ENCODE measurements around the gene S100A7. TPM values are rescaled to one million over a fixed set of nuclear protein-coding genes. Genes with fewer than 3 reads are reported as not detected.

The S100A7 gene
- total and polyA plus RNA-seq, 8 donors: not detected

DNA sequence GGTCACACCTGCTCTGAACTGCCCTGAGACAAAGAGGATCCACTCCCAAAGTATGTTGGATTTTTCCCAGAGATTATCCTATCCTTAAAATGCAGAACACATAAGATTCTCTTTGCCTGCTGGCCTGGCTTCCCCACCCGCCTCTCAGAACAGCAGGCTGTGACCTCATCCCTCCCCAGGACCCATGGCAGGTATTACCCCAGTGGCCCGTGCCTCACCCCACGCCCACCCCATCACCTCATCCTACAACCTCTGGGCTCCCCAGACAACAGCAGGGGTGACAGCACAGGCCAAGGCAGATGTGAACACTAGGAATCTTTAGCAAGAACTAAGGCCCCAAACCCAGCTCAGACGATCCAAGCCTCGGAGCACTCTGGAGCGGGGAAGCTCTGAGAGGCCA lies 35.1 kb upstream of the S100A7 start:
- Histone ChIP-seq H3K9me3 (no peaks in the 10 kb centered on the region), H3K27me3 (no peaks in the 10 kb centered on the region), H3K27ac (no peak overlapping the region), H3K36me3 (no peaks in the 10 kb centered on the region), H3K4me1 (no peaks in the 10 kb centered on the region), H3K4me3 (no peak overlapping the region)
- no peak for ATAC-seq
- DNase-seq: no peak
- intact Hi-C loops (cut with DNase I): loop anchor here in 1 of 2 donors (2.0 kb wide), 1 partner anchor 139 kb away; the partner anchor contains the start of gene S100A9
- TF ChIP-seq, protein P1, sequence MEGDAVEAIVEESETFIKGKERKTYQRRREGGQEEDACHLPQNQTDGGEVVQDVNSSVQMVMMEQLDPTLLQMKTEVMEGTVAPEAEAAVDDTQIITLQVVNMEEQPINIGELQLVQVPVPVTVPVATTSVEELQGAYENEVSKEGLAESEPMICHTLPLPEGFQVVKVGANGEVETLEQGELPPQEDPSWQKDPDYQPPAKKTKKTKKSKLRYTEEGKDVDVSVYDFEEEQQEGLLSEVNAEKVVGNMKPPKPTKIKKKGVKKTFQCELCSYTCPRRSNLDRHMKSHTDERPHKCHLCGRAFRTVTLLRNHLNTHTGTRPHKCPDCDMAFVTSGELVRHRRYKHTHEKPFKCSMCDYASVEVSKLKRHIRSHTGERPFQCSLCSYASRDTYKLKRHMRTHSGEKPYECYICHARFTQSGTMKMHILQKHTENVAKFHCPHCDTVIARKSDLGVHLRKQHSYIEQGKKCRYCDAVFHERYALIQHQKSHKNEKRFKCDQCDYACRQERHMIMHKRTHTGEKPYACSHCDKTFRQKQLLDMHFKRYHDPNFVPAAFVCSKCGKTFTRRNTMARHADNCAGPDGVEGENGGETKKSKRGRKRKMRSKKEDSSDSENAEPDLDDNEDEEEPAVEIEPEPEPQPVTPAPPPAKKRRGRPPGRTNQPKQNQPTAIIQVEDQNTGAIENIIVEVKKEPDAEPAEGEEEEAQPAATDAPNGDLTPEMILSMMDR (IDR thresholded peaks at IDR 0.05): no peak

DNA sequence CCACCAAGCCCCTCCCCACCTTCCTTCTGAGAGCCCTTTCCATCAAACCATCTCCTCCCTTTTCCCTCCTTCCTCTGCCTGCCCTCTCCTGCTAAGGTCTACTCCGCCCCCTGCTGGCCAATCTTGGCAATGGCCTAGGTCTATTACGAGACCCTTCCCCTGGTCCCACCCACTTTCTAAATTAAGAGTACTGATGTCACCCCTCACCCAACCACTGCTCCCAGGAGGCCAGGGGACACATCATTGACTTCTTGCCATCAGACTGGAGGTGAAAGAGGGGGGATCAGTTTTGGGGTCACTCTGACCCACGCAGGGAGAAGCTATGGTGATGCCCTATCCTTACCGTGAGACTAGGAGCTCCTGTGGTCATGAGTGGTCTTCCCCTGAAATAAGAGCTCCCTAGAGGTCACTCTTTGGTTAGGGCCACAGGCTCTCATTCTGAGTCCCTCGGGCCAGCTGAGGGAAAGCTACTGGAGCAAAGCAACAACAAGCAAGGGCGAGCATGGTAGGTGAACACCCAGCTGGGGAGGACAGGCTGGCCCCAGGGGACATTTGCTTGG lies 34.6 kb upstream of the S100A7 start:
- H3K27me3 ChIP-seq: no peaks in the 10 kb centered on the region
- ATAC-seq (peak; percentile 83), DNase-seq (peak; percentile 57 to 92 (median 72))
- intact Hi-C loops (cut with DNase I): loop anchor here in 1 of 2 donors (2.0 kb wide), 1 partner anchor 138 kb away; the partner anchor contains the start of gene S100A9
- no peaks in the 10 kb centered on the region for H3K4me1 ChIP-seq
- no peaks in the 10 kb centered on the region for H3K9me3 ChIP-seq
- H3K36me3 ChIP-seq: no peaks in the 10 kb centered on the region
- H3K4me3 ChIP-seq: no peak overlapping the region
- H3K27ac ChIP-seq: no peak overlapping the region
- TF ChIP-seq, protein P1 (IDR thresholded peaks at IDR 0.05): peak; percentile 90 to 93

DNA sequence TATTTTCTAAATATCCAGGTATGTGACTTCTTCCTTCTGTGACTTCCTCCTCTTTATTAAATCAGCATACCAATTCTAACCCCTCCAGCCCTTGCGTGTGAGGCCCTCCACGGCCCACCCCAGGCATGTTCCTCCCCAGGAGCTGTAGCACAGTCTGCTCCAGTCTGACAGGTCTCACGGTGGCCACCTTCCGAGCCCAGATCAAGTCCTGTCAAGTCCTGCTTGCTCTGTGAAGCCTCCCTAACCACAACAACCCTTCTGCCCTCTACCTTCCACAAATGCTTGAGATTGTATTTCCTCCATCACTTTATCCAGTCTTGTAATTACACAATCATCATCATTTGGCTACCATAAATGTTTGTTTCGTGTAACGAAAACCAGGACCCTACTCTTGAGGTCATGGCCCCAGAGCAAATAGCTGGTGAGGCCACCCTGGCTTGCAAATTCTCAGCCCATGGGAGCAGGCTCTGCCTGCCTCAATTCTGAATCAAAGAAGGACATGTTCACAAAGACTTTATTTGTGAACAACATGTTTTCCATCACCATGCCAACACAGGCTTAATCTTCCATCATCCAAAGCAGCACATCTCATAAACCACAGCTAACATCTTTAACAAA lies 33.0 kb upstream of the S100A7 start:
- H3K27ac ChIP-seq: no peak overlapping the region
- no peaks in the 10 kb centered on the region for H3K27me3 ChIP-seq
- H3K4me1 ChIP-seq: no peaks in the 10 kb centered on the region
- TF ChIP-seq, protein P1 (IDR thresholded peaks at IDR 0.05): no peak
- no peaks in the 10 kb centered on the region for H3K36me3 ChIP-seq
- ATAC-seq: no peak
- no peak for DNase-seq
- H3K4me3 ChIP-seq: no peak overlapping the region
- intact Hi-C loops (cut with DNase I): no loop called here
- no peaks in the 10 kb centered on the region for H3K9me3 ChIP-seq

DNA sequence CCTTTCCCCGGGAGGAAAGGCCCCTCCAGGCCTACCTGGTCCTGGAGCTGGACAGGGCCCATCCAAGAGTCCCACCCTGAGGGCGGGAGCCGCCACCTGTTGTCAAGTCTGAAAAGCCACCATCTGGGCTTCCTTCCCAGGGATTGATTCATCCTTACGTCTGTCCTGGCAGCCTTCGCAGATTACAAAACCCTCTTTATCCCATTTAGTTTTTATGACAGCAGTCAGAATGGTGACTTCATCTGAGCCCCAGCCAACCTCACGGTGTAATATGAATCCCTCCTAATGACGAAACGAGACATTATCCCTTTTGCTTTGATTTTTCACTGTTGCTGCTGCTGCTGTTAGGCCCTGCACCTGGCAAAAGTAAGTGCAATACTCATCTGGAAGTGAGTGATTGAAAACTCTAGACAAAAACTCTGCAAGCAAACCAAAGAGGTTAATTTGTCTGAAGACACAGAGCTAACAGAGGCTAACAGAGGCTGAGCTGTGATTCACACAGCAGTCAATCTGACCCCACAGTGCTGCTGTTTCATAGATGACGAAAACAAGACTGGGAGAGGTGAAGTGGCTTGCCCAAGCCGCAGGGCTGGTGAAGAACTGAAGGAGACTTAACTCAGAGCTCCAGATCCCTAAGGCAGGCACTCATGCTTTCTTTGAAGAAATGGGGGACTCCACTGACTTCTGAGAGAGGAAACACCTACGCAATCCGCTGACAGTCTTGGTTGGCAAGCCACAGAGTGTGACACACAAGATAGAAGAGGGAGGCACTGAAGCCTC lies 30.0 kb upstream of the S100A7 start:
- DNase-seq (peak in 1 of 4 donors; percentile 67), ATAC-seq (peak; percentile 66)
- Histone ChIP-seq H3K9me3 (no peaks in the 10 kb centered on the region), H3K4me3 (no peak overlapping the region), H3K27me3 (no peaks in the 10 kb centered on the region), H3K36me3 (no peaks in the 10 kb centered on the region), H3K27ac (no peak overlapping the region), H3K4me1 (no peaks in the 10 kb centered on the region)
- intact Hi-C loops (cut with DNase I): no loop called here
- TF ChIP-seq, protein P1 (IDR thresholded peaks at IDR 0.05): no peak

DNA sequence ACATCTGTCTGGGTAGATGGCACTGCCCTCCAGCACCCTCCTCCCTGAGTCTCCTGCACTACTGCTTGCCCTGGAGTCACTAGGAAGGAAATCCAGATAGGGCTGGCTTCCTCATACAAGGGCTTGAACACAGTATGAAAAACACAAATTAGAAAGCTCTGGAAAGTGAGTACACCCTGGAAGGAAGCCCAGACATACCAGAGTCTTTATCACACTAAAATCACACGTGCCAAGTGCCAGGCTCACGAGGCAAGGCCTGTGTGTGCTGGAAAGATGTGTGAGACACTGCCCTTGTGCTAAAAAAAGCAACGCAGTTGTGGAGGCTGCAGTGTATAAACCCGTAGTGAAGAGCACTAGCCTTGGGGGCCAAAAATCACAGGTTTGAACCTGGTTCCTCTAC lies 28.3 kb upstream of the S100A7 start:
- DNase-seq (no peak), ATAC-seq (peak; percentile 11)
- intact Hi-C loops (cut with DNase I): no loop called here
- Histone ChIP-seq H3K9me3 (no peaks in the 10 kb centered on the region), H3K4me3 (no peak overlapping the region), H3K36me3 (no peaks in the 10 kb centered on the region), H3K27me3 (peaks cover 0 to 4% of the 10 kb centered on the region in 2 donors), H3K4me1 (no peaks in the 10 kb centered on the region), H3K27ac (no peak overlapping the region)
- TF ChIP-seq, protein P1 (IDR thresholded peaks at IDR 0.05): no peak
